Esophagus squamous epithelium (tissue), 5 donors: ENCODE results near the gene TRMT10B. TPM values are rescaled to one million over a fixed set of nuclear protein-coding genes. Genes with fewer than 3 reads are reported as not detected.

ENCODE experiments used
- DNase-seq: peaks from one replicate; lab custom pipeline; 2025; lab: John Stamatoyannopoulos, UW
- H3K27ac ChIP-seq, 4 donors: fragments of 200-600 bp; sonication (generic); one replicate each; pipeline ENCODE4 v1.5.1; 2016 to 2019; ENCODE audit warnings: mild to moderate bottlenecking in 1 of 4
- H3K27me3 ChIP-seq, 4 donors: fragments of 200-600 bp; sonication (generic); 1 replicate in 3 of 4; 2 replicates in 1 of 4; pipeline versions ENCODE4 v1.5.1 to v1.6.0; 2017 to 2021; ENCODE audit warnings: antibody characterized with exemption in 1 of 4
- H3K36me3 ChIP-seq, 3 donors: fragments of 200-600 bp; sonication (generic); one replicate each; pipeline ENCODE4 v1.5.1; 2016 to 2019
- H3K4me1 ChIP-seq, 3 donors: fragments of 200-600 bp; sonication (generic); one replicate each; pipeline ENCODE4 v1.5.1; 2017 to 2019
- H3K4me3 ChIP-seq, 4 donors: fragments of 200-600 bp; sonication (generic); 1 replicate in 3 of 4; 2 replicates in 1 of 4; pipeline ENCODE4 v1.5.1; 2016 to 2019; ENCODE audit warnings: mild to moderate bottlenecking in 2 of 4, moderate library complexity in 1 of 4
- H3K9me3 ChIP-seq, 3 donors: fragments of 200-600 bp; sonication (generic); one replicate each; pipeline ENCODE4 v1.5.1; 2016 to 2019
- POLR2A ChIP-seq, 4 donors: fragments of 450-650 bp; IDR thresholded peaks; one replicate each; pipeline ENCODE4 v1.6.1; 2017; ENCODE audit warnings: antibody characterized with exemption in 4 of 4, mild to moderate bottlenecking in 4 of 4, moderate library complexity in 3 of 4
- WGBS, 2 donors: methylation state at CpG; one replicate each; pipeline ENCODE4 v1.1.5; 2018; 5-methylcytosine and 5-hydroxymethylcytosine counted together
- intact Hi-C: fragments of 100-400 bp; cut with DNase I; formaldehyde crosslinking; loops from one replicate; pipeline ENCODE4 v1.15.0; 2022
- total RNA-seq, 4 donors: library from RNA; depleted of rRNA; stranded (reverse); fragments of >200 nt; gene quantifications; one replicate each; pipeline ENCODE4 v1.1.0, GENCODE V29; 2016
- TF ChIP-seq, protein P1 (sequence below), 6 experiments: fragments of 450-650 bp in 4 of 6; fragments of 200-600 bp in 2 of 6; sonication (generic) in 2 of 6; IDR thresholded peaks; one replicate each; pipeline ENCODE4 v1.5.1; 2016 to 2019; ENCODE audit warnings: antibody characterized with exemption in 6 of 6, mild to moderate bottlenecking in 4 of 6, moderate library complexity in 4 of 6
- donor health status: DM: yes; HTN: yes; CAD: no.

Gene TRMT10B
- total RNA-seq, 4 donors from 2014 or later, result 2.1 to 6.5 (median 3.0) TPM

DNA sequence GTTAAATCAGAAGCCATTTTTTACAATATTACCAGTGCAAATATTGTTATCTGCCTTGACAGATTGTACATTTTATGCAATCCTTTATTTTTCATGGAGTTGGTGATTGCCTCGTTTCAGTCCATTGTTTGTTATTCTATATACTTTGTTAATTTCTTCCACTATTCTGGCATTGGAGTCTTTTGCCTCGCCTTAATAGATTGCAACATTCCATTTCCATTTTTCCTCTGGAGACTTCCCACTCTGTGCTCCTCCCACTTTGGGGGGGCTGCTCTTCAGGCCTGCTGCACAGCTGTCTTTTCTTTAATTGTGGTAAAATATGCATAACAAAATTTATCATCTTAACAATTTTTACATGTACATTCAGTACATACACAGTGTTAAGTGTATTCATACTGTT, 42.6 kb downstream of the TRMT10B start:
- Histone ChIP-seq H3K4me1 (peaks cover 0 to 19% (median 7%) of the 10 kb centered on the region in 3 donors), H3K9me3 (no peaks in the 10 kb centered on the region), H3K36me3 (peaks cover 0 to 3% (median 0%) of the 10 kb centered on the region in 3 donors), H3K27ac (no peak overlapping the region), H3K27me3 (no peaks in the 10 kb centered on the region), H3K4me3 (no peak overlapping the region)
- no peak for DNase-seq
- 36 to 54% methylated on average over 2 of the region's 2 CpGs for WGBS, 2 donors
- intact Hi-C loops, result no loop called here
- TF ChIP-seq POLR2A (IDR thresholded peaks at IDR 0.05), result no peak
- TF ChIP-seq, protein P1, sequence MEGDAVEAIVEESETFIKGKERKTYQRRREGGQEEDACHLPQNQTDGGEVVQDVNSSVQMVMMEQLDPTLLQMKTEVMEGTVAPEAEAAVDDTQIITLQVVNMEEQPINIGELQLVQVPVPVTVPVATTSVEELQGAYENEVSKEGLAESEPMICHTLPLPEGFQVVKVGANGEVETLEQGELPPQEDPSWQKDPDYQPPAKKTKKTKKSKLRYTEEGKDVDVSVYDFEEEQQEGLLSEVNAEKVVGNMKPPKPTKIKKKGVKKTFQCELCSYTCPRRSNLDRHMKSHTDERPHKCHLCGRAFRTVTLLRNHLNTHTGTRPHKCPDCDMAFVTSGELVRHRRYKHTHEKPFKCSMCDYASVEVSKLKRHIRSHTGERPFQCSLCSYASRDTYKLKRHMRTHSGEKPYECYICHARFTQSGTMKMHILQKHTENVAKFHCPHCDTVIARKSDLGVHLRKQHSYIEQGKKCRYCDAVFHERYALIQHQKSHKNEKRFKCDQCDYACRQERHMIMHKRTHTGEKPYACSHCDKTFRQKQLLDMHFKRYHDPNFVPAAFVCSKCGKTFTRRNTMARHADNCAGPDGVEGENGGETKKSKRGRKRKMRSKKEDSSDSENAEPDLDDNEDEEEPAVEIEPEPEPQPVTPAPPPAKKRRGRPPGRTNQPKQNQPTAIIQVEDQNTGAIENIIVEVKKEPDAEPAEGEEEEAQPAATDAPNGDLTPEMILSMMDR (IDR thresholded peaks at IDR 0.05), result no peak

DNA sequence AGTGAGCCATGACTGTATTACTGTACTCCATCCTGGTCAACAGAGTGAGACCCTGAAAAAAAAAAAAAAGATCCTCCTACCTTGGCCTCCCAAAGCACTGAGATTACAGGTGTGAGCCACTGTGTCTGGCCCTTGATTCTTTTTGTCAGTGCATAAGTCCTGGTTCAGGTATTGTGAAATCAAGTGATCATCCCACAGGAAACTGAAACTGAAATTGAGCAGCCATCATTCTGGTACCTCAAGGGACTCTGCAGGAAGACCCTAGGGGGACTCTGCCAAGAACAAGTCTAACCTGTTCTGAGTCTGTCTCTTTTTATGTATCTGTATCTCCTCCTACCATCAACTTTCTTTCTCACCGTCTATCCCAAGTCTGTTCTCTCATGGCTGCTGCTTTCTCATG, 45.1 kb downstream of the TRMT10B start:
- TF ChIP-seq, protein P1 (IDR thresholded peaks at IDR 0.05), result no peak
- no peak for TF ChIP-seq POLR2A (IDR thresholded peaks at IDR 0.05)
- no peak for DNase-seq
- H3K36me3 ChIP-seq, result no peaks in the 10 kb centered on the region
- WGBS, 2 donors, result 18 to 27% methylated on average over 1 of the region's 1 CpG
- H3K4me3 ChIP-seq, result no peak overlapping the region
- H3K9me3 ChIP-seq, result no peaks in the 10 kb centered on the region
- intact Hi-C loops, result no loop called here
- H3K27ac ChIP-seq, result no peak overlapping the region
- no peaks in the 10 kb centered on the region for H3K27me3 ChIP-seq
- peaks cover 8 to 43% (median 24%) of the 10 kb centered on the region in 3 donors for H3K4me1 ChIP-seq

DNA sequence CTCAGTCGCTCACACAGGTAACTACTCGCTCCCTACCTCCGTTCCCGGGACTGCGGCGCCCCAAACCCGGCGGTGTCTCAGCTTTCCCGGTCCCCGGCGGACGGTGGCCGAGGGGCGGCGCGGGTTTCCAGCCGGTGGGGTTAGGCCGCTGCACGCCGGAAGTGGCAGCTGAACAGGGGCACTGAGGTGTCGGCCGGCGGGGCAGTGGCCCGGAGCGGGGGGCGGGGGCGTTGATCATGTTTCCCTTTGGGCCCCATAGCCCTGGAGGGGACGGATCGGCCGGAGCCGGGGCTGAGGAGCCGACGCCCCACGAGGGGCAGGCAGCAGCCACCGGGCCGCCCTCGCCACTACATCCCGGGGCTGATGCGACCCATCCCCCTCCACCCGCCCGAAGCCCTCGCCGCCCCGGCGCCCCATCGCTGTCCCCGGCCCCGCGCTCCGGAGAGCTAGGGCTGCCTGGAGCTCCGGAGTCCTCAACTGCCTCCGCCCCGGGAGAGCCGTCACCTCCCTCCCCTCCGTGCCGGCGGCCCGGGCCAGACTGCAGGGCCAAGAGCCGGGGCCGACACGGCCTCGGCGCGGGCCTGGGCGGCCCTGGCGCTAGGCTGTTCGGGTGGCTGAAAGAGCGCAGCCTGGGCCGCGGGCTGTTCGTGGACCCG, 47.2 kb downstream of the TRMT10B start, which contains the start of gene DCAF10:
Gene DCAF10, plus strand, starts transcription at position 167 of the 656 bp plus-strand sequence. Its CDS starts 70 bp downstream, at position 237.
- Histone ChIP-seq H3K27ac (peak within 1 kb of the TSS; percentile 91 to 96 (median 92)), H3K27me3 (no peaks in the 10 kb centered on the region), H3K36me3 (no peaks in the 10 kb centered on the region), H3K9me3 (no peaks in the 10 kb centered on the region), H3K4me3 (peak within 1 kb of the TSS; percentile 68 to 98 (median 82)), H3K4me1 (peaks cover 8 to 58% (median 24%) of the 10 kb centered on the region in 3 donors)
- DNase-seq, result peak; percentile 17
- WGBS, 2 donors, result 0% methylated on average over 5 of the region's 72 CpGs; no CpG with 5 or more reads in 1 of the 2 donors
- TF ChIP-seq, protein P1 (IDR thresholded peaks at IDR 0.05), result peak in 1 of 6 experiments; percentile 32
- TF ChIP-seq POLR2A (IDR thresholded peaks at IDR 0.05), result peak in 3 of 4 donors; percentile 16 to 80 (median 76)
- intact Hi-C loops, result no loop called here

DNA sequence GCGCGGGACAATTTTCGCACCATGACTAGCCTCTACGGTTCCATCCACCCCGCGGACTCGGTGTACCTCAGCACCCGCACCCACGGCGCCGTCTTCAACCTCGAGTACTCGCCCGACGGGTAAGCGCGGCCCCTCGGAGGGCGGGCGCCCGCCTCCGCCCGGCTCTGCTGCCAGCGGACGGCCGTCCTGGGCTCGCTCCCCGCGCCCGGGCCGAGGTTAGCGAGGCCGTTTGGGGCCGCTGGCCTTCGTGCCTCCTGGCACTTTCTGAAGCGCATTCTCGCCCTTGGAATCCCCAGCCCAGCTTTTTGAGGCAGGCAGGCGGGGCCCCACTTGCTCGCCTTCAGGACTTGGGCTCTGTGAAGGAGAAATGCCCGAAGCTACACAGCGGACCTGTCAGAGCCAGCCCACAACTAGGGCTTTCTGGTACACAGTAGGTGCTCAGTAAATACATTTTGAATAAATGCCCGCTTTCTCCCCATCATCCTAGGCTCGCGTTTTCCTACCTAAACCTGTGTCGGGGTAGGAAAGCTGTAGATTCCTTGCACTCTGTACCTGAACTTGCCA, 47.8 kb downstream of the TRMT10B start:
- no peak for DNase-seq
- no peaks in the 10 kb centered on the region for H3K27me3 ChIP-seq
- peak overlapping the region; percentile 91 to 96 (median 92) for H3K27ac ChIP-seq
- TF ChIP-seq, protein P1 (IDR thresholded peaks at IDR 0.05), result no peak
- no peak for TF ChIP-seq POLR2A (IDR thresholded peaks at IDR 0.05)
- 3 to 12% methylated on average over 4 to 5 of the region's 45 CpGs for WGBS, 2 donors
- peak overlapping the region; percentile 68 to 98 (median 82) for H3K4me3 ChIP-seq
- intact Hi-C loops, result no loop called here
- H3K4me1 ChIP-seq, result peaks cover 8 to 64% (median 24%) of the 10 kb centered on the region in 3 donors
- H3K9me3 ChIP-seq, result no peaks in the 10 kb centered on the region
- H3K36me3 ChIP-seq, result no peaks in the 10 kb centered on the region
